GM21737 (cell line): ENCODE results near the gene ATG2A.

Experiments
- ATAC-seq: cut with Tn5 transposase; IDR thresholded peaks from one replicate; pipeline ENCODE4 v1.9.1; 2021; ENCODE audit warnings: mild to moderate bottlenecking, moderate library complexity; ENCODE audit not compliant: unreplicated experiment

Gene ATG2A

DNA sequence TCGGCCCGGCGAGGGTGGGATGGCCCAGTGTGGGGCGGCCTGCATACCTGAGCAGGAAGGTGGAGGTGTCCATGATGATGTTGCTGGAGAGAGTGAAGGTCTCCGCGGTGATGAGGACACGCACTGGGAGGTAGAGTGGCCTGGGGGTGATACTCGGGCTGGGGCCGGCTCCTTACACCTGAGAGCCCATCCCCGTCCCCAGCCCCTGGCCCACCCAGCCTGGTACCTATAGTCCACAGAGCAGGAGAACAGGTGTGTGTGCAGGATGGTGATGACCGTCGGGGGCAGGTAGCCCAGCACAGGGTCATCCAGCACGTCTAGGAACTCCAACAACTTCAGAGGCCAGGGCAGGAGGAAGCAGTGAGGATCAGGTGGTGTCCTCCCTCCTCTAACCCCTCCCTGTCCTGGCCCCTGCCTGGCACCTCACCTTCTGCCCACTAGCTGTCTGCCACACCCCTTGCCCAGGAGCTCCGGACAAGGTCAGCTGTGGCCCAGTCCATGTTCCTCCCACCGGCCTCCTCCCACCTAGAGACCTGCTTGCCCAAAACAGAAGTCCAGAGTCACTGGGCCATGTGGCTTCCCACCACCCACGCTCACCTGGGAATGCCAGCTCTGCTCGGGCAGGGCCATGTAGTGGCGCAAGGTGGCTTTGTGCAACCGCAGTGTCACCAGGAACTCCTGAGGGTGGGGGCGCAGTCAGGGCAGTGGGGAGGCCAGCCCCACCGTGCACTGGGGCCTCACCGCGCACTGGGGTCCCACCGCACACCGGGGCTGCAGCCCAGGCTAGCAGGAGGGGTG is 11.3 kb downstream of the ATG2A start:
- no peak for ATAC-seq

DNA sequence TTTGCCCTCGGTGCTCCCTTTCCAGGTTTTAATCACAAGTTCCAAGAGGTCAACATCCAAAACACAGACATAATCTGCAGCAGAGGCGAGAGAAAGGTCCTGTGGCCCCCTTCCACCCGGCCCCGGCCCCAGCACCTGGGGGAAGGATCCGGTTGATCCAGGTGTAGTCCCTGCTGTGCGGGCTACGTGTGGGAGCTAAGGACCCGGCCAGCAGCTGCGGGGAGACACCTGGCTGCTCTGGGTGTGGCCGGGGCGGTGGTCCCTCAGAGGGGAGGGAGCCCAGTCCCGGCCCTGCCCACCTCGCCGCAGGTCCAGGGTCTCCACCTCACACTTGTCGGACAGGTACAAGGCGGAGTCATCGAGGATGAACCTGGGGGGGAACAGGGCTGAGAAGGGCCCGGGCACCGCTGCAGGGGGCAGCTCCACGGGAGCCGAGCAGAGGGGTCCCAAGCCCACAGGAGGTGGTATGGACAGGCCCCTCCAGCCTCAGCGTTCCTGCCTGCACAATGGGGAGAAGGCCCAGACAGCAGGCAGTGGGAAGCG is 13.6 kb downstream of the ATG2A start:
- ATAC-seq: no peak

DNA sequence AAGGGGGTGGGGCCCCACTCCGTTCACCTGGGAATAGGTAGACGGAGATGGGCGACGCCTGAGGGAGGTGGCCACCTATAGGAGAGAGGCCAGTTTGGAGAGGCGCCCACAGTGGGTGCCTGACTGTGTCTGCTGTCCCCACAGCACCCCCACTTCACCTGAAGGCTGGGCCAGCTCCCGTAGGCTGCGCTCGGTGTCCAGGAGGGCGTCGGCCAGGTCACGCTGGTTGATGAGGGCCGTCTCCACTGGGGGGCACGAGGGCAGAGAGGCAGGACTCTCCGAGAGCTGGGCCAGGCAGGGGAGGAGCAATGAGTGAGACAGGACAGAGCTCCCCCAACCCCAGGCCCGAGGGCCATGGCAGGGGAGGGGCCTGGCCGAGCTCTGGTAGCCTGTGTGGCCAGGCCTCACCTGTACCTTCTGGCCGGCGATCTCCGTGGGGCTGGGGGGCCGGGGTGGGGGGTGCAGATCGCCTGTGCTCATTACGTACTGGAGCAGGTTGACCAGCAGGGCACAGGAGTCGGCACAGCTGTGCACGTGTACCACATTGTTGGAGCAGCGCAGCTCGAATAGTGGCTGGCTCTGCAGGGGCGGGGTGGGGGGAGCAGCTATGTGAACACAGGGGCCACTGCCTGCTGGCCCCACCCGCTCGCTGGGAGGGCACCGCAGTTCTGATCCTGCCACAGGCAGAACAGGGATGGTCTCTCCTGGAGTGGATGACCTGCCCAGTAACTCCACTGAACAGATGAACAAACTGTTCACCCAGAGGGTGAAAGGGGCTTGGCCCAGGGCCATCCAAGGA is 14.7 kb downstream of the ATG2A start:
- ATAC-seq: no peak

DNA sequence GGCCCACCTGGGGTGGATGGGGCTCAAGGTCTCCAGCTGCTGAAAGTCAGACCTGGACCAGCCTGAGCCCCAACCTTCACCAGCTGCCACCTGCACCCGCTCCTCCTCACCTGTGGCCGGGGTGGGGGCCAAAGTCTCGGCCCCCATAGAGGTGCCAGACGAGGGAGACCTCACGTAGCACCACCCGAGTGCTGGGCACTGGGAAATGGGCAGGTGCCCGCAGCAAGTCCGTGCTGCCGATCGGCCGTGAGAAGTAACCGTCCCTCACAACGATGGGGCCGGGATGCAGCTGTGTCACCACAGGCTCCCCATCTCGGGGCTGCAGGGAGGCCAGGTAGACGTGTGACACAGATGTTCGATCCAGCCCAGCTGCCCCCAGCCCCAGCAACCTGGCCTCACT is 16.2 kb downstream of the ATG2A start:
- no peak for ATAC-seq

DNA sequence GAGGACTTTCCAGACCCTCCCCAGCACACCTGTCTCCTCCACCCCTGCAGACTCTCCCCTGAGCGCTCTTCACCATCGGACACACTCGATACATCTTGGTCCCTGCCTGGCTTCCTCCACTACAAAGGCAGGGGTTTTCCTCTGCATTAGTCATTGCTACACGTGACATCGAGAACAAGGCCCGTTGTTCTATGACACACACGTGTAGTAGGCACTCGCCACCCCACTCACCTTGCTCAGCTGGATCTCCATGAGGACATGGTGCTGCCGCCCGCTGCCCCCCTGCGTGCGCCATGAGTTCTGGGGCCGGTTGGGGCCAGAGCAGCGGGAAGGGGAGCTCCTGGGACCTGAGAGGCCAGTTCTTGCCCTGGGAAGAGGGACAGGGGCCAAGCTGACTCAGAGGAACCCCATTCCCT is 16.7 kb downstream of the ATG2A start:
- no peak for ATAC-seq

DNA sequence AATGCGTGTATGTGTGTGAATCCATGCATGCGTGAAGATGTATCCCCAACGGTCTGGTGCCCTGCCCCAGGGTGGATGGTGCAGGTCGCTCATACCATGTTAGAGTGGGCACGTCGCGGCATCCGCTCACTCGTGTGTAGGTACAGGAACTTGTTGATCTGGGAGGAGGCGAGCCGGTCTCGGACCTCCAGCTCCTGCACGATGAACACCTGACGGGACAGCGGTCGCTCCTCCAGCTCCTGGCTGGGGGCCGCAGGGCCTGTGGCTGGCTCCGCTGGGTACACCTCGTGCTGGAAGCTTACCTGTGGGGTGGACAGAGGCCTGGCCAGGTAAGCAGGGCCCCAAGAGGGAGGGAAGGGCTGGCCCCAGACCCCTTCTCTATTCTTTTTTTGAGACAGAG is 18.5 kb downstream of the ATG2A start:
- ATAC-seq: no peak

DNA sequence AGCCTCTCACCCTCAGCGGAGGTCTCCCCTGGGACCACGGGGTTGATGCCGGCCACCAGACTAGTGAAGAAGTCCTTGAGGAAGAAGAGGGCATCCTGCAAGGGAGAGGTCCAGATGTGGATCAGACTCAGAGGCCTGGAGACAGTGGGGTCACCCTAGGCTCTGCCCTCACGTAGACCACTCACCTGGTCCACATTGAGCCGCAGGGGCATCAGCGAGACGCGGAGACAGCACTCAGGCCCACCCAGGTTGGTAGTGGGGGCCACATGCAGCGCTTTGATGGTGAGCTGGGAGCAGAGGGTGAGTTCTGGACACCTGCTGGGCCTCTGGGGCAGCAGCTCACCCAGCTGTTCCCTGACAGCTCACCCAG is 18.9 kb downstream of the ATG2A start:
- ATAC-seq: no peak

DNA sequence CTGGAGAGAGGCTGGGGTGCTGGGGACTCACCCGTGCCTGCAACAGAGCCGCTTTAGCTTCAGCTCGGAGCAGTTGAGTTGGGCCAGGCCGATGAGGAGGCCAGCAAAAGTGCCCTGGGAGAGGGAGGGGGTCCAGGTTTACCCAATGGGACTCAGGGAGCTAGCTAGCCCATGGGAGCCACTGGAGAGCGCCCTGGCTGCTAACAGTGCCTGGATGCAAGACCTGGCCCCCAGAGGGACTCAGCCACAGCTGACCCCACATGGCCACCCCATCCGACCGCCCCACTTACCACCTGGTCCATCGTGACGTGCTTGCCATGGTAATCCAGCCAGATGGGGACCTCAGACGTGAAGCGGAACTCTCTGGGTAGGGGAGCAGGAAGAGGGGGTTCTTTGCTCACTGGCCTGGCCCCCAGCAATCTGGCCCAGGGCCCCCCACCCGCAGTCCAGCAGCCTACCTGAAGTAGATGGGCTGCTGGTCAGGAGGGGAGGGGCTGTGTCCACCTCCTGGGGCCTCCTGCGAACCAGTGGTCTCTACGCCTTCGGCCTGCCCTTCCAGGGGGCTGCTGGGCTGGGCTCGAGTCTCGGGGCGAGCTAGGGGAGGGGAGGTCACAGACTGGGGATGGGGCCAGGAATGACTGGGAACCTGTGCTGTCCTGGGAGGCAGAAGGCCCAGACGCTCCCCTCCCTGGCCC is 19.5 kb downstream of the ATG2A start:
- ATAC-seq: no peak

DNA sequence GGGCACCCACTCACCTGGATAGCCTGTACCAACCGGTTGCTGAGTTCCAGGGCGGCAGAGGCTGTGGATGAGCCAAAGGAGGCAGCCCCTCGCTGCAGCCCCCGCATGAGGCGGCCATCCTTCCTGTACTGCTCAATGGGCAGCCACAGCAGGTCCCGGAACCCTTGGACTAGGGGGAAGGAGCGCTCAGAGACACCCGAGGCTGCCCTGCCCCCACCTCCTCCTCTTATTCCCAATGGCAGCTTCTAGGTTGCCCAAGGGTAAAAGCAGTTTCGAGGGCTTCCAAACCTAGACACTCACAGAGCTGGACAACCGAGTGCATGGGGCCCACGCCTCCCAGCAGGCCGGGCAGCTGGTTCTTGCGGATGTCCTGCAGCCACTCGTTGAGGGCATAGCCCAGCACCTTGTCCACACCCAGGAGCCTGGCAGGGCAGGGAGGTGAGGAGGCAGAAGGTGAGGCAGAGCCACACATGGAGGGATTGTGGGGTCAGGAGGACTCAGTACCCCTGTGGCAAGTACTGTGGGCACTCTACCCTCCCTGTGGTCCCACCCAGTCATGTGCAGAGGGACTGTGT is 20.5 kb downstream of the ATG2A start:
- no peak for ATAC-seq

DNA sequence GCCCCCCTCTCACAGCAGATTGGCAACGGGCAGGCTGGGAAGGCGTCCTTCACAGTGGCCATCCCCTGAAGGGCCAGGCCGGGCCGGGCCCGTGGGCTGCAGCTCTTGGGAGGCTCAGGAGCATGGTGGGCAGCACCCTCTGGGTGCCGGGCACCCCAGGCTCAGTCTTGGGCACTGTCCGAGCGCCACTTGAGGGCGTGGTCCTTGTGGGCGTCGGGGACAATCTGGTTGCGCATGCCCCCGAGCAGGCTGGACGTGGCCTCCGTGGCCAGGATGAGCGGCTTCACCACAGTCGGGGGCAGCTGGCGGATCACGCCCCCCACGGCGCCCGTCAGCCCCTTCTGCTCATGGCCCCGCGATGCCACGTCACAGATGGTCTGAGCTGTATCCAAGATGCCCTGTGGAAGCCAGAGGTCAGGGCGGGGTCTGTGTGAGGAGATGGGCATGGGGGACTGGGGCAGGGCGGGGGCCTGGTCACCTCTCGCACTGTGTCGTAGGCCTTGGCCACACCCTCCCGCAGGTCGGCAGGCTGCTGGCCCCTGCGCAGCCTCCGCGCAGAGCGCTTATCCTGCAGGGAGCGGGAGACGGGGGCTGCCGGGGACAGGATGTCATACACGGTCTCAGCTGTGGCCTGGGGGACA is 22.1 kb downstream of the ATG2A start:
- no peak for ATAC-seq

DNA sequence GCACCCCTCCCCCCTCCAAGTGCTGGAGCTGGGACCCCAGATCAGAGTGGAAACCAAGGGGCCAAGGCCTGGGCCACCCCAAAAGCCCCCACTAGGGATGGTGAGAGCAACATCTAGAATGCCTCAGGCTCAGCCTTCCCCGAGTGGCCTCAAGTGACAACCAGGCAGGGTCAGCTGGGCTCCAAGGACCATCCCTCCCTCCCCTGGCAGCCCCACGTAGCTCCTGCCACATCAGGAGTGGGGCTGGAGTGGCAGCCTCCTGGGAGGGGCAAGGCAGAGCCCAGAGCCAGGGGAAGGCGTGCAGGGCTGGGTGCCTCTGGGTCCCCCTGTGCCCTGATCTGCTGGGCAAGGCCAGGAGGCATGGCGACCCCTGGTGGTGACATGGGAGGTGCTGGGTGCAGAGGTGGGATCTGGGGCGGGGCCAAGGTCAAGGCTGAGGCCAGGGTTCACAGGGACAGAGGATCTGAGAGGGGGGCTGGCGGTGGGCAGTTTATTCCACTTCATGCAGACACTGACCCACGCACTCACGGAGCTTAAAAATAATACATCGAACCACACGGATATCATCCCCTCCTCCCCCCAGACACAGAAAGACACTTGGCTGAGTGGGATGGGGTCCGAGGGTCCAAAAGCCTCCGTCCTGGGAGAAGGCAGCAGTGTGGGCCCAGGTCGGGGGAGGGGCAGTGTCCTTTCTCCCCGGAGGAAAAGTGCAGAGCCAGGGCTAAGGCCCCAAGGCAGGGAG is 22.8 kb downstream of the ATG2A start:
- peak; percentile 53 for ATAC-seq

DNA sequence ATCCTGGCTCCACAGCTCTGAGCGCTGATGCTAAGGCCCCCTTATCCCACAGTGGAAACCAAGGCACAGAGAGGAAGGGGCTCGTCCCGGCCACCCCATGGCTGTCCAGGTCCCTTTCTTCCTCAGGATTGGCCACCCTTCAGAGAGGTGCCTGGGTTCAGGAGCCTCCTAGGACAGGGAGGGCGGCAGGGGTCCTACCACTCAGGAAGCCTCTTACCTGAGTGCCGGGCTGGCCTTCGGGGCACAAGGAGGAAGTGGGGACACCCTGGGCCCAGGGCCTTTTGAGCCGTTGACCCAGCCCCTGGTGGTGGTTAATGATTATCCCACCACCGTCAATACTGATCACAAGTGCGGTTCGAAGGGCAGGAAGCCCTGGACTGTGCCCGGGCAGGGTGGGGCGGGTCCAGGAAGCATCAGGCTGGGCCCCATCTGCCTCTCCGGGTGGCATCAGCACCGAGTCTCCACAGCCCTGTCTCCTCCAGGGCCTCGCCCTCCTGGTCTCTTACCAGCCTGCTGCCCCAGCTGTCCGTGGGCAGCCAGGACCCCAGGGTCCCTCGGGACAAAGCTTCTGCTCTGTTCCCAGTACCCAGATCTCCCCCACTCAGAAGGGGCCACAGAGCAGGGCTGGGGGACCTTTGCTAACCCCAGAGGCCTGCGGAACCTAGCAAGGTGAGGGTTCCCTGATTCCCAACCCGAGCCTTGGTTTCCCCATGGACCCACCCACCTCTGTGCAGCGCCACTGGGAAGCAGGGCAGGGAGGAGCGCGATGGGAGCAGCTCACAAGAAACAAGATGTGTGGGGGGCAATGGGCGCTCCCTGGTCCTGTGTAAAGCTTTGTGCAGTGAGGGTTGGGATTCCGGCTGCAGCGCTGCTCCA is 23.6 kb downstream of the ATG2A start:
- no peak for ATAC-seq

DNA sequence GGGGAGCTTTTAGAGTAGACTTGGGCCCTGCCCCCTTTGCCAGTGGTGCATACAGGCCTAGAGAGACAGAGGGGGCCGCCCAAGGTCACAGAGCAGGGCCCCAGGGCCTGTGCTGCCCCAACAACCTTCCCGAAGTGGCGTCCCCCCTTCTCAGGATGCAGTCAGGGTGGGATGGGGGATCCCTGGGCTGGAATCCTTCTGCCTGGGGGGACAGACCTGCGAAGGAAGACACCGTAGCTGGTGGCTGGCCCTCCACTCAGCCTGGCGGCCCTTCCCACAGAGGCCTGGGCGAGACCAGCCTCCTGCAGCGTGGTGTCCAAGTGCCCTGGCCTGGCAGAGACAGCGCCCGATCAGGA is 24.2 kb downstream of the ATG2A start:
- no peak for ATAC-seq

DNA sequence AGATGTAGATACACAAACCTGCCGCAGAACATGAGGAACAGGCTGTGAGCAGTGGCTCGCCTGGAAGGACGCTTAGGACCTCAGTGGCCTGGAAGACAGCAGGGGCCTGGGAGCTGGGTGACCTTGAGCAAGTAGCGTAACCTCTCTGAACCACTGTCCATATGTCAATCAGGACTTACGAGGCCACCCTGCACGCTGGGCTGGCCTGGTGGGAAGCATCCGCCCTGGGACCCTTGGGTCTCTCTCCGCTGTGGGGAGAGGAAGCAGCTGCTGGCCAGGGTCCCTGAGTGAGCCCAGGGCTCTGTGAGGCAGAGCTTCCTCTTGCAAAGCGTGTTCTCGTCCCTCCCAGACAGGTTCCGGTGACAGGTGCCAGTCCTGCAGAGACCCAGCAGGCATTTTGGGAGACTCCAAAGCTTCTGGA is 24.6 kb downstream of the ATG2A start:
- no peak for ATAC-seq

DNA sequence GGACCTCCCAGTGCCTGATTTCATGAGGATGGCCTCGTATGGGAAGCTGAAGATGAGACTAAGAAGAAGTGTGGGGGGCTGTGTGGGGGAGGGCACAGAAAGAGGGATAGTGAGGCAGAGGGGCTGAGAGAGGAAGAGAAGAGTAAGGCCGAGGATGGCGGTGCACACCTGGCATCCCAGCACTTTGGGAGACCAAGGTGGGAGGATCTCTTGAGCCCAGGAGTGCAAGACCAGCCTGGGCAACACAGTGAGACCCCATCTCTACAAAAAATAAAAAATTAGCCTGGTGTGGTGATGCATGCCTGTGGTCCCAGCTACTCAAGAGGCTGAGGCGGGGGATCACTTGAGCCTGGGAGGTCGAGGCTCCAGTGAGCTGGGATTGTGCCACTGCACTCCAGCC is 25.1 kb downstream of the ATG2A start:
- no peak for ATAC-seq

DNA sequence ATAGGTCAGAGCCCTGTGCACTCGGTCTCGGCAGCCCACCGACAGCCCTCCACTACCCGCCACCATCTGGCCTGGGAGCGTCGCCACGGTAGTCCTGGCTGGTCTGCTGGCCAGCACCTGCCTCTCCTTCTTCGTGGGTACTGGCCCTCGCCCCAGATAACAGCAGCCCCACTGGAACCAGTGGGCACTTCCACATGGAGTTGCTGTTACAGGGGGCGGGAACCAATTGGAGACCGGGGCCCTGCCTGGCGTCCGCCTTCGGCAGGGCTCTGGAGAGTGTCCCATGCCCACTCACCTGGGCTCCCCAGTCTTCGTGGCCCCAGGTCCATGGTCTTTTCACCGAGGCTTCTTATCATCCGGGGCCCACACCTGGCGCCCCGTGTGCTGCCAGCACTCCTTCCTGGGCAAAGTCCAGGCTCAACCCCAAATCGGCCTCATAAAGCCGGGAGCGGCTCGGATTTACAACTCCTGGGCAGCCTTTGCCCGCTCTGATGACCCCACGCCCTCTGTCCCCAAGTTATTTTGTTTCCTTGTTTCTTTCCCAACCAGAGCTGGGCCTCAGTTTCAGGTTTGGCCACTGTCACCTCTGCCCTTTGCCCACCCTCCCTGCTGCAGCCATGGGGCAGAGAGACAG is 25.7 kb downstream of the ATG2A start:
- ATAC-seq: no peak

DNA sequence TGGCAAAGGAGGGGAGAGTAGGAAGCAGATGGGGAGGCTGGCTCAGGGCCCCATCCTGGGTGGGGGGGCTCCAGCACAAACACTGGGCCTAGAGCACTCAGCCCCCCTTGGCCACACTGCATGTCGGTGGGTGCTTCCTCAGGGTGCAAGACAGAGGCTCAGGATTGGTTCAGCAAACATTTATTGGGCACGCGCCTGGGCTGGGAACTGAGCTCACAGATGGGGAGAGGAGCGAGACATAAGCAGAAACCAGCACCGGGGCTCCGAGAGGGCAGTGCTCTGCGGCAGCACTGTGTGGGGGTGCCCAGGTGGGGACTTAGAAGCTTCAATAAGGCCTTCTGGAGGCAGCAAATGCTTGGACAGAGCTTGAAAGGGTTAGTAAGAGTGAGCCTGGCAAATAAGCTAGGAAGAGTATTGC is 26.5 kb downstream of the ATG2A start:
- no peak for ATAC-seq

DNA sequence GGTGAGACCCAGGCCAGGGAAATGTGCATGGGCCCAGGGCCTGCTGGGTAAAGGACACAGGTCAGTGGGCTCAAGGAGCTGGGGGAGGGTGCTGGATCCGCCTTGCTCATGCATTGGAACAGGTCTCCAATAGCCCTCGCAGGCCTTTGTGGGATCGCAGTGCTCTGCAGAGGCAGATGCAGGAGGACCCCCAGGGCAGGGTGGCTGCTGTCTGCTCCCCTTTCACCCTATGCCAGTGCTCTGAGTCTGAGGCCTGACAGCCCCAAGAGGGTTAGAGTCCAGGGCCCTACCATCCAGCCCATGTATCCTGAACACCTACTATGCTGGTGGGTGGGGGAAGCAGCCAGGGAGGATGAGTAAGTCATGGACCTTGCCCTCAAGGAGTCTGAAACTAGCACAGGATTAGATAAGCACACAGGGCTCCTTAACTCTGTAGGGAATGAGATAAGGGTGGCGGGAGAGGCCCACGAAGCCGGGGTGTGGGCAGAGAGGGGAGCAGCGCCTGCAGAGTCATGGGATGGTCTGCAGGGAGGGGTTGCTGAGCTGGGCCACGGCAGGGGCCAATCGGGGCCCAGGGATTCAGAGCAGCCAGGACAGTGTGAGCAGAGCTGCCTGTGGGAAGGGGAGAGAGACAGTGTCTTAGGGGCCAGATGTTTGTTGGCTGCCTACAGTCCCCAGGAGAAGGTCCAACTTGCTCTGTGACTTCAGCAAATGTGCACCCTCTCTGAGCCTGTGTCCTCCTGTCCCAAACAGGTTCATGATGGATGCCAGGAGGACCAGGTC is 28.1 kb downstream of the ATG2A start:
- ATAC-seq: no peak
